T-cell (primary cell): ENCODE measurements around the gene ROBO1. TPM values are rescaled to one million over a fixed set of nuclear protein-coding genes. Genes with fewer than 3 reads are reported as not detected.

Experiments
- ATAC-seq, 4 experiments: fragments of 200-7000 bp in 3 of 4; fragments of 150-1000 bp in 1 of 4; cut with Tn5 transposase; replicated peaks in 1 of 4; 1 replicate in 3 of 4; 2 replicates in 1 of 4; pipeline ENCODE4 v1.10.0; 2021; ENCODE audit warnings: moderate library complexity in 3 of 4, mild to moderate bottlenecking in 2 of 4, moderate number of reproducible peaks in 1 of 4
- CTCF ChIA-PET, 2 donors: fragments of 300-600 bp; sonication (Branson Sonifier 250); formaldehyde crosslinking; loops; one replicate each; lab custom pipeline; 2022; ENCODE audit warnings: antibody characterized with exemption in 2 of 2; lab: Charles Lee
- POLR2A ChIA-PET, 2 donors: fragments of 300-600 bp; sonication (Branson Sonifier 250); formaldehyde crosslinking; loops; one replicate each; lab custom pipeline; 2022; ENCODE audit warnings: antibody characterized with exemption in 2 of 2; lab: Charles Lee
- DNase-seq, 35 experiments: peaks; one replicate each; pipeline versions ENCODE4 v3.0.0 to v3.0.0-alpha.2; 2013 to 2023
- H3K27ac ChIP-seq: one replicate; pipeline ENCODE4 v1.5.1; 2013; ENCODE audit warnings: low read length
- H3K27me3 ChIP-seq, 2 experiments: replicated peaks in 1 of 2; 1 replicate in 1 of 2; 2 replicates in 1 of 2; pipeline versions ENCODE4 v1.6.1 to v1.7.0; 2013; ENCODE audit warnings: low read length in 1 of 2, mixed read lengths in 1 of 2; ENCODE audit not compliant: control insufficient read depth in 2 of 2, insufficient read depth in 2 of 2; ENCODE audit errors: extremely low read depth in 1 of 2
- H3K36me3 ChIP-seq, 2 donors: 1 replicate in 1 of 2; 2 replicates in 1 of 2; pipeline versions ENCODE4 v1.6.1 to v1.7.0; 2013; ENCODE audit warnings: low read length in 1 of 2; ENCODE audit not compliant: control insufficient read depth in 2 of 2, insufficient read depth in 1 of 2; ENCODE audit errors: extremely low read depth in 1 of 2
- H3K4me1 ChIP-seq, 2 experiments: 1 replicate in 1 of 2; 2 replicates in 1 of 2; pipeline versions ENCODE4 v1.6.1 to v1.7.0; 2013; ENCODE audit warnings: low read length in 2 of 2, mixed read lengths in 1 of 2; ENCODE audit not compliant: insufficient read depth in 2 of 2, control insufficient read depth in 1 of 2; ENCODE audit errors: extremely low read depth in 1 of 2
- H3K4me3 ChIP-seq, 2 donors: 1 replicate in 1 of 2; 2 replicates in 1 of 2; pipeline versions ENCODE4 v1.5.1 to v1.7.0; 2013; ENCODE audit warnings: mild to moderate bottlenecking in 2 of 2, low read length in 1 of 2, moderate library complexity in 1 of 2; ENCODE audit not compliant: control insufficient read depth in 1 of 2; ENCODE audit errors: extremely low read depth in 1 of 2
- H3K9me3 ChIP-seq: 2 replicates; pipeline ENCODE4 v1.7.0; 2013
- H3K27ac Mint-ChIP-seq, 2 donors: one replicate each; pipeline ENCODE4 v1.8.0; 2020 to 2021; ENCODE audit warnings: mild to moderate bottlenecking in 2 of 2, mixed read lengths in 2 of 2
- H3K27me3 Mint-ChIP-seq, 2 donors: one replicate each; pipeline ENCODE4 v1.8.0; 2021 to 2022; ENCODE audit warnings: mixed read lengths in 2 of 2
- H3K36me3 Mint-ChIP-seq: one replicate; pipeline ENCODE4 v1.8.0; 2021; ENCODE audit warnings: mixed read lengths
- H3K4me1 Mint-ChIP-seq, 3 donors: one replicate each; pipeline ENCODE4 v1.8.0; 2020 to 2022; ENCODE audit warnings: mixed read lengths in 3 of 3, mild to moderate bottlenecking in 1 of 3
- H3K4me3 Mint-ChIP-seq, 3 donors: one replicate each; pipeline ENCODE4 v1.8.0; 2020 to 2022; ENCODE audit warnings: mild to moderate bottlenecking in 3 of 3, mixed read lengths in 3 of 3, moderate library complexity in 3 of 3
- H3K9me3 Mint-ChIP-seq, 3 donors: one replicate each; pipeline ENCODE4 v1.8.0; 2020 to 2022; ENCODE audit warnings: mixed read lengths in 3 of 3
- WGBS: methylation state at CpG from one replicate; pipeline ENCODE4 v1.1.5; 2013; ENCODE audit warnings: missing lambda C conversion rate; ENCODE audit not compliant: insufficient coverage; 5-methylcytosine and 5-hydroxymethylcytosine counted together
- total RNA-seq, 35 experiments: library from RNA in 6 of 35; stranded (reverse) in 6 of 35; fragments of 120-200 nt in 1 of 35; gene quantifications; one replicate each; pipeline versions ENCODE4 v1.2.1 to v1.2.4 and lab custom pipeline; 2013 to 2026

Gene ROBO1
- total RNA-seq, 5 donors from 2014 or later (not counting 1 experiment from before 2014, with no cell fraction given): 0.20 to 2.4 (median 1.7) TPM

GRCh38 chr3:79278681-79279080, 489.1 kb downstream of the ROBO1 start:
- no peaks in the 10 kb centered on the region for H3K36me3 ChIP-seq
- CTCF ChIA-PET: no interaction called here
- H3K4me1 Mint-ChIP-seq: no peaks in the 10 kb centered on the region
- H3K4me3 Mint-ChIP-seq: no peak overlapping the region
- no peaks in the 10 kb centered on the region for H3K9me3 ChIP-seq
- no peak for DNase-seq
- no peaks in the 10 kb centered on the region for H3K36me3 Mint-ChIP-seq
- H3K27ac ChIP-seq: no peak overlapping the region
- no peaks in the 10 kb centered on the region for H3K4me1 ChIP-seq
- H3K27me3 ChIP-seq: no peaks in the 10 kb centered on the region
- no peak overlapping the region for H3K4me3 ChIP-seq
- ATAC-seq: no peak
- peaks cover 9 to 35% (median 22%) of the 10 kb centered on the region in 3 donors for H3K9me3 Mint-ChIP-seq
- 40% methylated on average over 1 of the region's 1 CpG for WGBS
- H3K27me3 Mint-ChIP-seq: no peaks in the 10 kb centered on the region
- POLR2A ChIA-PET: no interaction called here
- no peak overlapping the region for H3K27ac Mint-ChIP-seq

GRCh38 chr3:79268422-79268821, 499.4 kb downstream of the ROBO1 start:
- H3K9me3 Mint-ChIP-seq: peaks cover 13 to 14% (median 13%) of the 10 kb centered on the region in 3 donors
- CTCF ChIA-PET: no interaction called here

GRCh38 chr3:79264892-79265291, 502.9 kb downstream of the ROBO1 start:
- Mint-ChIP-seq H3K36me3 (no peaks in the 10 kb centered on the region), H3K4me1 (no peaks in the 10 kb centered on the region), H3K9me3 (peaks cover 12 to 16% (median 12%) of the 10 kb centered on the region in 3 donors), H3K27ac (no peak overlapping the region), H3K4me3 (no peak overlapping the region), H3K27me3 (no peaks in the 10 kb centered on the region)
- Histone ChIP-seq H3K36me3 (no peaks in the 10 kb centered on the region), H3K27ac (no peak overlapping the region), H3K27me3 (no peaks in the 10 kb centered on the region), H3K4me3 (no peak overlapping the region), H3K9me3 (no peaks in the 10 kb centered on the region), H3K4me1 (no peaks in the 10 kb centered on the region)
- POLR2A ChIA-PET: no interaction called here
- CTCF ChIA-PET: no interaction called here
- no peak for ATAC-seq
- WGBS: no CpG with 5 or more reads among the region's 2 CpGs
- no peak for DNase-seq

More at GRCh38 chr3:79268422-79268821, 499.4 kb downstream of the ROBO1 start:
- Histone ChIP-seq H3K9me3 (no peaks in the 10 kb centered on the region), H3K27ac (no peak overlapping the region), H3K36me3 (no peaks in the 10 kb centered on the region), H3K4me1 (no peaks in the 10 kb centered on the region), H3K27me3 (no peaks in the 10 kb centered on the region), H3K4me3 (no peak overlapping the region)
- Mint-ChIP-seq H3K4me1 (no peaks in the 10 kb centered on the region), H3K27me3 (no peaks in the 10 kb centered on the region), H3K4me3 (no peak overlapping the region), H3K27ac (no peak overlapping the region), H3K36me3 (no peaks in the 10 kb centered on the region)
- DNase-seq (no peak), ATAC-seq (no peak)
- POLR2A ChIA-PET: no interaction called here
- WGBS: 67% methylated on average over 1 of the region's 4 CpGs

GRCh38 chr3:79263423-79263822, 504.4 kb downstream of the ROBO1 start:
- CTCF ChIA-PET: no interaction called here
- Mint-ChIP-seq H3K36me3 (no peaks in the 10 kb centered on the region), H3K27me3 (no peaks in the 10 kb centered on the region), H3K4me1 (no peaks in the 10 kb centered on the region), H3K9me3 (peaks cover 7 to 21% (median 10%) of the 10 kb centered on the region in 3 donors), H3K4me3 (no peak overlapping the region), H3K27ac (no peak overlapping the region)
- no peak overlapping the region for H3K27ac ChIP-seq
- POLR2A ChIA-PET: no interaction called here
- H3K27me3 ChIP-seq: no peaks in the 10 kb centered on the region
- no peak overlapping the region for H3K4me3 ChIP-seq
- no peak for DNase-seq
- H3K9me3 ChIP-seq: no peaks in the 10 kb centered on the region
- no CpG with 5 or more reads among the region's 1 CpG for WGBS
- no peaks in the 10 kb centered on the region for H3K36me3 ChIP-seq
- H3K4me1 ChIP-seq: no peaks in the 10 kb centered on the region
- no peak for ATAC-seq

- H3K4me1 Mint-ChIP-seq: no peaks in the 10 kb centered on the region
- DNase-seq (no peak), ATAC-seq (no peak)
- WGBS: no CpG with 5 or more reads among the region's 1 CpG
- Histone ChIP-seq H3K36me3 (no peaks in the 10 kb centered on the region), H3K4me1 (no peaks in the 10 kb centered on the region), H3K9me3 (no peaks in the 10 kb centered on the region), H3K4me3 (no peak overlapping the region), H3K27me3 (no peaks in the 10 kb centered on the region), H3K27ac (no peak overlapping the region)
- H3K27me3 Mint-ChIP-seq: no peaks in the 10 kb centered on the region
- peaks cover 7 to 30% (median 7%) of the 10 kb centered on the region in 3 donors for H3K9me3 Mint-ChIP-seq
- no peak overlapping the region for H3K4me3 Mint-ChIP-seq
- no peak overlapping the region for H3K27ac Mint-ChIP-seq
- H3K36me3 Mint-ChIP-seq: no peaks in the 10 kb centered on the region
- ChIA-PET CTCF (no interaction called here), POLR2A (no interaction called here)
These were observed 509.3 kb downstream of the ROBO1 start for GRCh38 chr3:79258479-79258878.

GRCh38 chr3:79257791-79258190, 510.0 kb downstream of the ROBO1 start:
- Mint-ChIP-seq H3K9me3 (peaks cover 3 to 25% (median 4%) of the 10 kb centered on the region in 3 donors), H3K4me3 (no peak overlapping the region), H3K27me3 (no peaks in the 10 kb centered on the region), H3K36me3 (no peaks in the 10 kb centered on the region), H3K27ac (no peak overlapping the region), H3K4me1 (no peaks in the 10 kb centered on the region)
- no CpG with 5 or more reads among the region's 1 CpG for WGBS
- Histone ChIP-seq H3K27ac (no peak overlapping the region), H3K9me3 (no peaks in the 10 kb centered on the region), H3K4me3 (no peak overlapping the region), H3K27me3 (no peaks in the 10 kb centered on the region), H3K4me1 (no peaks in the 10 kb centered on the region), H3K36me3 (no peaks in the 10 kb centered on the region)
- POLR2A ChIA-PET: no interaction called here
- no peak for DNase-seq
- CTCF ChIA-PET: no interaction called here
- ATAC-seq: no peak

- no peaks in the 10 kb centered on the region for H3K36me3 Mint-ChIP-seq
- no peak overlapping the region for H3K4me3 ChIP-seq
- no peaks in the 10 kb centered on the region for H3K27me3 ChIP-seq
- ChIA-PET CTCF (no interaction called here), POLR2A (no interaction called here)
- no peaks in the 10 kb centered on the region for H3K36me3 ChIP-seq
- peaks cover 2 to 27% (median 3%) of the 10 kb centered on the region in 3 donors for H3K9me3 Mint-ChIP-seq
- H3K4me1 ChIP-seq: no peaks in the 10 kb centered on the region
- H3K27me3 Mint-ChIP-seq: no peaks in the 10 kb centered on the region
- no peak for ATAC-seq
- WGBS: no CpG with 5 or more reads among the region's 2 CpGs
- H3K9me3 ChIP-seq: no peaks in the 10 kb centered on the region
- H3K27ac ChIP-seq: no peak overlapping the region
- H3K27ac Mint-ChIP-seq: no peak overlapping the region
- DNase-seq: no peak
- H3K4me3 Mint-ChIP-seq: no peak overlapping the region
- H3K4me1 Mint-ChIP-seq: no peaks in the 10 kb centered on the region
These were observed 512.1 kb downstream of the ROBO1 start for GRCh38 chr3:79255702-79256101.
